ENCODE measurements around the gene MESD.
A peak's percentile ranks its signal among the peaks of the same experiment; 100 is the strongest.

Gene MESD

DNA sequence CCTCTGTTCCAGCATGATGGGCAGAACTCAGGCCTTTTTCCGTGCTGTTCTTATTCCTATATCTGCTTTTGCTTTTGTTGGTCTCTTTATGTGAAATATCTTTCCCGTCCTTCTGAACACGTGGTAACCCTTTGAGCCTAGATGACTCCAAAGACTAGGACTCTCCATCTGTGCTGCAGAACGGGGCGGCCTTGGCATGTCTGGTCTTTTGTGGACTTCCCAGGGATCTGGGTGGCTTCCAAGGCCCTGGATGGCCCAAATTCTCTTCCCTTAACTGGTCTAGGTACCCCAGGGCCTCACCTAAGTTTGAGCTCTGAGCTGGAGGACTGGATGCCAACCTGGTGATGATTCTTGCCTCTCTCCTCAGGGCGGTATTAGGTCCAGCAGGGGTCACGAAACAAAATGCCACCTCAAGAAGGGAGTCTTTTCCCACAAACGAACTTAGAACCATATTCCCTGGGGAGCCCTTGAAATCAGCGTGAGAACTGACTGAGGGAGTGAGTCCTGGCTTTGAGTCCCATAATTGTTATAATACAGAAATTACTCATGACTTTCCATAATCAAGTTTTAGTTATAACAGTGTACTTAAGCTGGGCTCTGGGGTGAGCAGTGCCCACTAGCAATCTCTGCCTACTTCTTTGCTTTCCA, 25.0 kb upstream of the MESD start:
- H3K4me1 ChIP-seq (ENCODE audit: control insufficient read depth, insufficient read depth, low read length), result no peaks in the 10 kb centered on the region
- 92 to 94% methylated on average over 9 of the region's 9 CpGs for WGBS, 2 experiments
- no peak overlapping the region for H3K27ac ChIP-seq (ENCODE audit: insufficient read depth, low read depth, low read length, poor library complexity, severe bottlenecking)

DNA sequence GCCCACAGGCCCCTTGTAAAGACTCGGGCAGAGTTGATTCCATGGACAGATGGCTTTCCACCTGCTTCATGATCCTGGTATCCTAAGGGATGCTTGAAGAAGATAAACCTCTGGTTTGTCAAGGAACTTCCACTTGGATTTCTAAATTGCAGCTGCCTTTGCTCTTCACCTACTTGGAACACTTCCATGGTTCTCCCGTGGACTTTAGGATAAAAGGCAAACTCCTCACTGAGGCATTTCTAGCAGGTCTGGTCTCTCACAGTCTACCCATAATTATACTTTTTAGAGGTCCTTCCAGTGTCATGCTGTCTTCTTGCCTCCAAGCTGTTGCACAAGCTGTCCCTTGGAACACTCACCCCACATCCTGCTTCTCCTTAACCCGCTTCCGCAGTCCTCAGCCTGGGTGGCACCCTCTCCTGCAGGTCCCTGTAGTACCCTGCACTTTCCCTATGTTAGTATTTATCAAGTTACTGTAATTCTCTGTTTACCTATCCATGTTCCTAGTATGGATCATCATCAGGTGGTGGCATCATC, 23.8 kb upstream of the MESD start:
- H3K4me1 ChIP-seq (ENCODE audit: control insufficient read depth, insufficient read depth, low read length), result no peaks in the 10 kb centered on the region
- 93 to 98% methylated on average over 4 of the region's 4 CpGs for WGBS, 2 experiments
- no peak overlapping the region for H3K27ac ChIP-seq (ENCODE audit: insufficient read depth, low read depth, low read length, poor library complexity, severe bottlenecking)

More for the DNA sequence above, 25.0 kb upstream of the MESD start:
- Histone ChIP-seq H3K4me3 (ENCODE audit: insufficient read depth, low read depth, low read length) (no peak overlapping the region), H3K9me3 (ENCODE audit: control insufficient read depth, low read length) (no peaks in the 10 kb centered on the region), H3K27me3 (ENCODE audit: control insufficient read depth, insufficient read depth, low read length, poor library complexity, severe bottlenecking) (no peaks in the 10 kb centered on the region), H3K36me3 (ENCODE audit: control insufficient read depth, insufficient read depth, low read length) (no peaks in the 10 kb centered on the region)

DNA sequence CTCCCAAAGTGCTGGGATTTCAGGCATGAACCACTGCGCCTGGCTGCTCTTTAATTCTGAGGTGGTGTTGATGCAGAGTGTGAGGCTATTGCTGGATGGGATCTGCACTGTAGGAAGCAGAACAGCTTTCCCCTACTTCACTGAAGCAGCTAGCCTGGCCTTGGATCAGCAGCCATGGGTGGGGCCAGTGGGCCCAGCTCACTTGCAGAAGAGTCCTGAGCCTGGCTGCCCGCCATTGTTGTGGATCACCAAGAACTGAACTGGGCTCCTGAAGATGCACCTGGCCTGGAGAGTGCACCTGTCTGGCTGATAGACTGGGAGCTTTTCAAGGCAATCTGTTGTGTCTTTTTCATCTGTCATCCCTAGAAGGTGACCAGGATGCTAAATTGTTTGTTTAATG, 23.0 kb upstream of the MESD start:
- Histone ChIP-seq H3K4me1 (ENCODE audit: control insufficient read depth, insufficient read depth, low read length) (no peaks in the 10 kb centered on the region), H3K9me3 (ENCODE audit: control insufficient read depth, low read length) (no peaks in the 10 kb centered on the region), H3K27ac (ENCODE audit: insufficient read depth, low read depth, low read length, poor library complexity, severe bottlenecking) (no peak overlapping the region), H3K27me3 (ENCODE audit: control insufficient read depth, insufficient read depth, low read length, poor library complexity, severe bottlenecking) (no peaks in the 10 kb centered on the region), H3K36me3 (ENCODE audit: control insufficient read depth, insufficient read depth, low read length) (no peaks in the 10 kb centered on the region), H3K4me3 (ENCODE audit: insufficient read depth, low read depth, low read length) (no peak overlapping the region)
- WGBS, 2 experiments, result 96% methylated on average over 2 of the region's 2 CpGs

More for the DNA sequence above, 23.8 kb upstream of the MESD start:
- no peaks in the 10 kb centered on the region for H3K36me3 ChIP-seq (ENCODE audit: control insufficient read depth, insufficient read depth, low read length)
- no peaks in the 10 kb centered on the region for H3K27me3 ChIP-seq (ENCODE audit: control insufficient read depth, insufficient read depth, low read length, poor library complexity, severe bottlenecking)
- H3K4me3 ChIP-seq (ENCODE audit: insufficient read depth, low read depth, low read length), result no peak overlapping the region
- no peaks in the 10 kb centered on the region for H3K9me3 ChIP-seq (ENCODE audit: control insufficient read depth, low read length)

DNA sequence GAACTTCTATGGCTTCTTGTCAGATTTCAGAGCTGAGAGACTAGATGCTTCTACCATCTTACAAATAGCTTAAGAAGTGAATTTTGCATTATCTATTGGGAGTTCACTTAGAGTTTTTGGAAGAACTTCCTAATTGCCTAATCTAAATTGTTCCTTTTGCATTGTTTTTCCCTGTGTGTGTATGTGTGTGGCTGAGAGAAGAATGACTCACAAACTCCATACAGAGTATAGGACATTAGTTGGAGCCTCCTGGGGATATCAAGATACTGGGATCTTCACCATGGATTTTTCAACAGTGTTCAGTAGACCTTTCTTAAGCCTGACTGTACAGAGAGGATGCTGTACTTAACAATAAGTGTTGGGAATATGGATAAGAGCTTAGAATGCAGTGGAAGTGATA, 22.0 kb upstream of the MESD start:
- Histone ChIP-seq H3K27ac (ENCODE audit: insufficient read depth, low read depth, low read length, poor library complexity, severe bottlenecking) (no peak overlapping the region), H3K36me3 (ENCODE audit: control insufficient read depth, insufficient read depth, low read length) (no peaks in the 10 kb centered on the region), H3K4me1 (ENCODE audit: control insufficient read depth, insufficient read depth, low read length) (no peaks in the 10 kb centered on the region), H3K9me3 (ENCODE audit: control insufficient read depth, low read length) (no peaks in the 10 kb centered on the region), H3K4me3 (ENCODE audit: insufficient read depth, low read depth, low read length) (no peak overlapping the region), H3K27me3 (ENCODE audit: control insufficient read depth, insufficient read depth, low read length, poor library complexity, severe bottlenecking) (no peaks in the 10 kb centered on the region)

DNA sequence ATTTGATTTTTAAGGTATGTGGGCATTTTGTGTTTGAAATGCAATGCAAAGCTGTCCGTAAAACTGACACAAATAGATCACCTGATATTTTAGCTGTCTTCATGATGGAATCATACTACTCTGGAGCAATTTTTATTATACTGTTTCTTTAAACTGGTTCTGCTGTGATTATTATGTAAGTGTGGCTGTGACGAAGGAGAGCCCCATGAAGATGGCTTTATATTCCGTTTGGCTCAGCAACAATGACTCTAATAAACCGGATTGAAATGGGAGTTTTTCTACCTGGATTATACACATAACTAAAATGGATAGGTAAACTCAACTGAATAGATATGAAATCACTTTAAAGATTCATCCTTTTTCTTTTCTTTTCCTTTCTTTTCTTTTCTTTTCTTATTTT, 20.5 kb upstream of the MESD start:
- 94% methylated on average over 3 to 4 of the region's 4 CpGs for WGBS, 2 experiments

DNA sequence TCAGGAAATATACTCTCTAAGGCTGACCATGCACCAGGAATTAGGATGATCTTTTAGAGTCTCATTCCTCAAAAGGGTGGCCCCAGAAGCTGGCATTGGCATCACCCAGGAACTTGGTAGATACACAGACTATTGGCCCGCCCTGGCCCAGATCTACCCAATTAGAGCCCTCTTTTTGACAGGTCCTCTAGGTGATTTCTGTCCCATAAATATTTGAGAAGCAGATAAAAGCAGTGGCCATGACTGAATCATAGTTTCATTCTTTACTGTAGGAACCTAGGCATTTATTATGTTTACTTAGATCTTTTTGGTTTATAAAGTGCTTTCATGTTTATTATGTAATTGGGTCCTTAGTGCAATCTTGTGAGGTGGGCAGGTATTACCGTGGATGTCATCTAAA, 18.7 kb upstream of the MESD start:
- H3K36me3 ChIP-seq (ENCODE audit: control insufficient read depth, insufficient read depth, low read length), result no peaks in the 10 kb centered on the region
- 88 to 100% methylated on average over 1 to 2 of the region's 2 CpGs for WGBS, 2 experiments
- no peaks in the 10 kb centered on the region for H3K4me1 ChIP-seq (ENCODE audit: control insufficient read depth, insufficient read depth, low read length)
- no peak overlapping the region for H3K27ac ChIP-seq (ENCODE audit: insufficient read depth, low read depth, low read length, poor library complexity, severe bottlenecking)
- no peaks in the 10 kb centered on the region for H3K27me3 ChIP-seq (ENCODE audit: control insufficient read depth, insufficient read depth, low read length, poor library complexity, severe bottlenecking)
- H3K4me3 ChIP-seq (ENCODE audit: insufficient read depth, low read depth, low read length), result no peak overlapping the region
- no peaks in the 10 kb centered on the region for H3K9me3 ChIP-seq (ENCODE audit: control insufficient read depth, low read length)

More for the DNA sequence above, 20.5 kb upstream of the MESD start:
- H3K27ac ChIP-seq (ENCODE audit: insufficient read depth, low read depth, low read length, poor library complexity, severe bottlenecking), result no peak overlapping the region
- no peaks in the 10 kb centered on the region for H3K27me3 ChIP-seq (ENCODE audit: control insufficient read depth, insufficient read depth, low read length, poor library complexity, severe bottlenecking)
- H3K4me3 ChIP-seq (ENCODE audit: insufficient read depth, low read depth, low read length), result no peak overlapping the region
- H3K4me1 ChIP-seq (ENCODE audit: control insufficient read depth, insufficient read depth, low read length), result no peaks in the 10 kb centered on the region
- H3K36me3 ChIP-seq (ENCODE audit: control insufficient read depth, insufficient read depth, low read length), result no peaks in the 10 kb centered on the region
- no peaks in the 10 kb centered on the region for H3K9me3 ChIP-seq (ENCODE audit: control insufficient read depth, low read length)

DNA sequence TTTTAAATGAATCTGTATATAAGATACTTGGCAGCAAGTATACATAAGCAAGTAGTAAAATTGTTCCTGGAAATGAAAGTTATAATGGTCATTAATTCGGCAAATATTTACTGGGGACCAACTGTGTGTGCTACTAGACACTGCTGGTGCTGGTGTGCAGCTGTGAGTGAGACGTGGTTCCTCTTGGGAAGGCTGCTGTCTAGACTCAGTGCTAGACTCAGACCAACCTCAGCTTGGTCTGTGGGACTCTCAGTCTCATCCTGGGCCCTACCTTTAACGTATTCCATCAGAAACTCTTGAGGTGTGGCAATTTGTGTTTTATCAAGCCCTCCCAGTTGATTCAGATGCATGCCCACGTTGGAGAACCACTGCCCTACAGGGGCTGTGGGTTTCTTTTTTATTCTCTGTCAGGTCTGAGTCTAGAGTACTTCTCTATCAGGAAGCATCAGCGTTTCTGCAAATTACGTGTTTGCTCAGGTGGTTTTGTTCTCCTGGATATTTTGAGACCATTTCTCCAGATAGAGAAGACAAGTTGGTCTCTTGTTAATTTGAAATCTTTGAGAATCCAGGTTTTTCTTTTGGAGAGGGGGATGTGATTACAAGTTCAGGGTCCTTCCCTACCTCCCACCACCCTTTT, 17.9 kb upstream of the MESD start:
- no peaks in the 10 kb centered on the region for H3K9me3 ChIP-seq (ENCODE audit: control insufficient read depth, low read length)
- H3K27me3 ChIP-seq (ENCODE audit: control insufficient read depth, insufficient read depth, low read length, poor library complexity, severe bottlenecking), result peaks cover 3% of the 10 kb centered on the region
- no peaks in the 10 kb centered on the region for H3K36me3 ChIP-seq (ENCODE audit: control insufficient read depth, insufficient read depth, low read length)
- H3K4me3 ChIP-seq (ENCODE audit: insufficient read depth, low read depth, low read length), result no peak overlapping the region
- H3K4me1 ChIP-seq (ENCODE audit: control insufficient read depth, insufficient read depth, low read length), result no peaks in the 10 kb centered on the region
- 89 to 91% methylated on average over 6 of the region's 6 CpGs for WGBS, 2 experiments
- H3K27ac ChIP-seq (ENCODE audit: insufficient read depth, low read depth, low read length, poor library complexity, severe bottlenecking), result no peak overlapping the region

DNA sequence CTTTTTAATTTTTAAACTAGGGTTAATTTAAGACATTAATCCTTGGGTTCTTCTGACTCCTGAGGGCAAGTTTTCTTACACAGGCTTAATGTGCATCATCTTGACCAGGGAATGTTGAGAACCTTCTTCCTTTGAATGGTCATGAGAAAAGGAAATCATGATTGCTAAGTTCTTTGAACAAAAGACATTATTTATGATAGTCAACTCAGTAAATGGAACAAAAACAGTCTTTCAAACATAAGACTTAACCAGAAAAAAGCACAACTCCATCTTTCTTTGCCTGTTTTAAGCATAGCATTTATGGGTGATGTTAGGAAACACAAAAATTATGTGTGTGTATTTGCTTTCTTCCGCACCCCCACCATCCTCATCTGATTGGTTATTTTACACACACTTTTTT, 16.5 kb upstream of the MESD start:
- Histone ChIP-seq H3K36me3 (ENCODE audit: control insufficient read depth, insufficient read depth, low read length) (no peaks in the 10 kb centered on the region), H3K4me3 (ENCODE audit: insufficient read depth, low read depth, low read length) (no peak overlapping the region), H3K4me1 (ENCODE audit: control insufficient read depth, insufficient read depth, low read length) (no peaks in the 10 kb centered on the region), H3K9me3 (ENCODE audit: control insufficient read depth, low read length) (no peaks in the 10 kb centered on the region), H3K27me3 (ENCODE audit: control insufficient read depth, insufficient read depth, low read length, poor library complexity, severe bottlenecking) (peaks cover 13% of the 10 kb centered on the region), H3K27ac (ENCODE audit: insufficient read depth, low read depth, low read length, poor library complexity, severe bottlenecking) (no peak overlapping the region)
- WGBS, 2 experiments, result 91% methylated on average over 1 of the region's 1 CpG; no CpG with 5 or more reads in 1 of the 2 experiments

DNA sequence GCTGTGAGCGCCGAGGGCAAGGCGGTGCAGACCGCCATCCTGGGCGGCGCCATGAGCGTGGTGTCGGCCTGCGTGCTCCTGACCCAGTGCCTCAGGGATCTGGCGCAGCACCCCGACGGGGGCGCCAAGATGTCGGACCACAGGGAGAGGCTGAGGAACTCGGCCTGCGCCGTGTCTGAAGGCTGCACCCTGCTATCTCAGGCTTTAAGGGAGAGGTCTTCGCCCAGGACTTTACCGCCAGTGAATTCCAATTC, 13.4 kb upstream of the MESD start:
- H3K4me3 ChIP-seq (ENCODE audit: insufficient read depth, low read depth, low read length), result no peak overlapping the region
- WGBS, 2 experiments, result 95 to 96% methylated on average over 19 of the region's 19 CpGs
- H3K9me3 ChIP-seq (ENCODE audit: control insufficient read depth, low read length), result no peaks in the 10 kb centered on the region

DNA sequence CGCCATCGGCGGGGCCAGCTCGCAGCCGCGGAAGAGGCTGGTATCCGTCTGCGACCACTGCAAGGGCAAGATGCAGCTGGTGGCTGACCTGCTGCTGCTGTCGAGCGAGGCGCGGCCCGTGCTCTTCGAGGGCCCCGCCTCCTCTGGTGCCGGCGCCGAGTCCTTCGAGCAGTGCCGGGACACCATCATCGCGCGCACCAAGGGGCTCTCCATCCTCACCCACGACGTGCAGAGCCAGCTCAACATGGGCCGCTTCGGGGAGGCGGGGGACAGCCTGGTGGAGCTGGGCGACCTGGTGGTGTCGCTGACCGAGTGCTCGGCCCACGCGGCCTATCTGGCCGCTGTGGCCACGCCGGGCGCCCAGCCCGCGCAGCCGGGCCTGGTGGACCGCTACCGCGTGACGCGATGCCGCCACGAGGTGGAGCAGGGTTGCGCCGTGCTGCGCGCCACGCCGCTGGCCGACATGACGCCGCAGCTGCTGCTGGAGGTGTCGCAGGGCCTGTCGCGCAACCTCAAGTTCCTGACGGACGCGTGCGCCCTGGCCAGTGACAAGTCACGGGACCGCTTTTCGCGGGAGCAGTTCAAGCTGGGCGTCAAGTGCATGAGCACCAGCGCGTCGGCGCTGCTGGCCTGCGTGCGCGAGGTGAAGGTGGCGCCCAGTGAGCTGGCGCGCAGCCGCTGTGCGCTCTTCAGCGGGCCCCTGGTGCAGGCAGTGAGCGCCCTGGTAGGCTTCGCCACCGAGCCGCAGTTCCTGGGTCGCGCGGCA, 12.9 kb upstream of the MESD start:
- H3K27ac ChIP-seq (ENCODE audit: insufficient read depth, low read depth, low read length, poor library complexity, severe bottlenecking), result no peak overlapping the region
- no peaks in the 10 kb centered on the region for H3K9me3 ChIP-seq (ENCODE audit: control insufficient read depth, low read length)
- WGBS, 2 experiments, result 65% methylated on average over 89 of the region's 89 CpGs
- no peaks in the 10 kb centered on the region for H3K4me1 ChIP-seq (ENCODE audit: control insufficient read depth, insufficient read depth, low read length)
- peaks cover 29% of the 10 kb centered on the region for H3K27me3 ChIP-seq (ENCODE audit: control insufficient read depth, insufficient read depth, low read length, poor library complexity, severe bottlenecking)
- H3K36me3 ChIP-seq (ENCODE audit: control insufficient read depth, insufficient read depth, low read length), result no peaks in the 10 kb centered on the region
- peak overlapping the region; percentile 91 for H3K4me3 ChIP-seq (ENCODE audit: insufficient read depth, low read depth, low read length)

More for the DNA sequence above, 13.4 kb upstream of the MESD start:
- H3K27me3 ChIP-seq (ENCODE audit: control insufficient read depth, insufficient read depth, low read length, poor library complexity, severe bottlenecking), result peaks cover 29% of the 10 kb centered on the region
- H3K4me1 ChIP-seq (ENCODE audit: control insufficient read depth, insufficient read depth, low read length), result no peaks in the 10 kb centered on the region
- H3K36me3 ChIP-seq (ENCODE audit: control insufficient read depth, insufficient read depth, low read length), result no peaks in the 10 kb centered on the region
- no peak overlapping the region for H3K27ac ChIP-seq (ENCODE audit: insufficient read depth, low read depth, low read length, poor library complexity, severe bottlenecking)
